K562 (cell line): ENCODE measurements around the gene ST6GALNAC2. TPM values are rescaled to one million over a fixed set of nuclear protein-coding genes. Genes with fewer than 3 reads are reported as not detected.

ENCODE experiments used
- ATAC-seq: fragments of 200-7000 bp; cut with Tn5 transposase; 3 replicates; pipeline ENCODE4 v1.9.1; 2020; ENCODE audit warnings: moderate library complexity
- BruUV-seq: library from RNA; stranded (reverse); fragments of 400-500 nt; replicated peaks from 2 replicates; lab custom pipeline; 2021; lab: Mats Ljungman, UMichigan
- CTCF ChIA-PET: fragments of 300-600 bp; formaldehyde crosslinking; extraction: SDS; loops from one replicate; lab custom pipeline; 2021; ENCODE audit warnings: low intra/inter-chr PET ratio; lab: Yijun Ruan, JAX
- POLR2A ChIA-PET: fragments of 300-600, 350-650 bp; sonication (Branson Sonifier 250); formaldehyde crosslinking; extraction: SDS; loops from one replicate; lab custom pipeline; 2021; ENCODE audit warnings: antibody characterized with exemption, inconsistent platforms; lab: Yijun Ruan, JAX
- DNase-seq, 4 experiments: peaks; one replicate each; pipeline versions ENCODE4 v3.0.0 to v3.0.0-alpha.2; 2011 to 2018; ENCODE audit warnings: low spot score in 3 of 4, mixed read lengths in 3 of 4; ENCODE audit errors: extremely low read depth in 1 of 4
- FAIRE-seq: peaks from 2 replicates; lab custom pipeline; 2011; peaks lifted over from hg19 to GRCh38; lab: Jason Lieb, UNC
- H2AFZ ChIP-seq: 2 replicates; pipeline ENCODE4 v1.6.0; 2011; ENCODE audit warnings: low read depth, low read length, control low read depth, inconsistent platforms
- H3K27ac ChIP-seq: fragments of 200-600 bp; 3 replicates; pipeline ENCODE4 v1.8.0; 2011; ENCODE audit warnings: low read depth, mild to moderate bottlenecking, control low read depth, inconsistent platforms, low read length, moderate library complexity, mixed read lengths; ENCODE audit errors: extremely low read depth
- H3K27me3 ChIP-seq, 2 experiments: fragments of 300-600 bp in 1 of 2; 2 replicates in 1 of 2; 3 replicates in 1 of 2; pipeline versions ENCODE4 v1.6.0 to v1.8.0; 2011; ENCODE audit warnings: inconsistent platforms in 2 of 2, low read length in 2 of 2, mild to moderate bottlenecking in 1 of 2, mixed read lengths in 1 of 2, moderate library complexity in 1 of 2; ENCODE audit not compliant: control insufficient read depth in 2 of 2, insufficient read depth in 2 of 2
- H3K36me3 ChIP-seq: fragments of 300-600 bp; 3 replicates; pipeline ENCODE4 v1.8.0; 2011; ENCODE audit warnings: mild to moderate bottlenecking, low read length, inconsistent platforms; ENCODE audit not compliant: control insufficient read depth, insufficient read depth
- H3K4me1 ChIP-seq, 2 experiments: fragments of 200-600 bp in 1 of 2; replicated peaks in 1 of 2; 2 replicates in 1 of 2; 3 replicates in 1 of 2; pipeline versions ENCODE4 v1.5.1 to v1.8.0; 2011; ENCODE audit warnings: inconsistent platforms in 2 of 2, low read length in 2 of 2, mild to moderate bottlenecking in 1 of 2, mixed read lengths in 1 of 2, moderate library complexity in 1 of 2; ENCODE audit not compliant: control insufficient read depth in 2 of 2, insufficient read depth in 2 of 2
- H3K4me2 ChIP-seq: 2 replicates; pipeline ENCODE4 v1.6.1; 2011; ENCODE audit warnings: low read length, control low read depth, inconsistent platforms, mixed read lengths; ENCODE audit not compliant: insufficient read depth
- H3K4me3 ChIP-seq: fragments of 200-600 bp; sonication (generic), shearing (Covaris generic); 2 replicates; pipeline ENCODE4 v1.5.1; 2016; ENCODE audit warnings: control low read depth, inconsistent platforms
- H3K79me2 ChIP-seq: fragments of 200-600 bp; 3 replicates; pipeline ENCODE4 v1.8.0; 2011; ENCODE audit warnings: low read length, inconsistent platforms; ENCODE audit not compliant: control insufficient read depth, insufficient read depth
- H3K9ac ChIP-seq, 2 experiments: 2 replicates each; pipeline versions ENCODE4 v1.6.0 to v1.6.1; 2011; ENCODE audit warnings: low read depth in 2 of 2, low read length in 2 of 2, control low read depth in 1 of 2, inconsistent platforms in 1 of 2, mild to moderate bottlenecking in 1 of 2, mixed read lengths in 1 of 2; ENCODE audit not compliant: insufficient read depth in 1 of 2
- H3K9me1 ChIP-seq: one replicate; pipeline ENCODE4 v1.6.0; 2011; ENCODE audit warnings: inconsistent platforms, mild to moderate bottlenecking, low read length, moderate library complexity; ENCODE audit not compliant: control insufficient read depth, insufficient read depth
- H3K9me3 ChIP-seq: replicated peaks from 2 replicates; pipeline ENCODE4 v1.5.1; 2011; ENCODE audit warnings: low read depth, low read length, inconsistent platforms; ENCODE audit not compliant: control insufficient read depth, insufficient read depth
- H4K20me1 ChIP-seq: replicated peaks from 2 replicates; pipeline ENCODE4 v1.6.1; 2011; ENCODE audit warnings: low read length, inconsistent platforms, mixed read lengths; ENCODE audit not compliant: control insufficient read depth, insufficient read depth
- CSDE1 ChIP-seq, 2 experiments: fragments of 450-650 bp; IDR thresholded peaks; 2 replicates each; pipeline ENCODE4 v1.6.1; 2016; ENCODE audit warnings: mild to moderate bottlenecking in 1 of 2
- MTF1 ChIP-seq: fragments of 250-450 bp; sonication (Bioruptor Pico); IDR thresholded peaks from 2 replicates; pipeline ENCODE4 v1.9.0; 2021; ENCODE audit warnings: moderate library complexity, mild to moderate bottlenecking, inconsistent platforms, borderline replicate concordance
- REST ChIP-seq, 2 experiments: fragments of 450-650 bp; formaldehyde crosslinking in 1 of 2; IDR thresholded peaks; 2 replicates each; pipeline versions ENCODE4 v1.4.0 to v1.6.1; 2014 to 2020; ENCODE audit warnings: mild to moderate bottlenecking in 2 of 2, borderline replicate concordance in 1 of 2, low read depth in 1 of 2
- WGBS: fragments of 100-300 bp; shearing (Covaris generic); methylation state at CpG from one replicate; pipeline ENCODE4 v1.1.6; 2016; ENCODE audit warnings: low coverage, mixed read lengths; ENCODE audit not compliant: insufficient coverage; ENCODE audit errors: missing lambda C conversion rate; 5-methylcytosine and 5-hydroxymethylcytosine counted together
- in situ Hi-C: fragments of 300-500 bp; cut with MboI; formaldehyde crosslinking; loops from 4 replicates; pipeline ENCODE4 v1.15.0; 2018; ENCODE audit warnings: inconsistent platforms, mixed read lengths
- intact Hi-C: fragments of 100-400 bp; cut with micrococcal nuclease; formaldehyde crosslinking; loops from 2 replicates; pipeline ENCODE4 v1.14.2; 2022
- polyA plus RNA-seq, 8 experiments: library from polyadenylated mRNA; depleted of rRNA in 4 of 8; stranded (reverse) in 5 of 8; unstranded in 3 of 8; fragments of >200 nt; fragmentation: Nextera tagmentation in 2 of 8; fragmentation: Illumina TruSeq in 1 of 8; extraction: Ambion mirVana in 2 of 8; extraction: Trizol in 1 of 8; gene quantifications; 2 replicates each; pipeline versions ENCODE4 v1.2.1 to v1.2.3, GENCODE V29; 2011 to 2014; ENCODE audit warnings: inconsistent platforms in 1 of 8, missing spikeins in 1 of 8
- total RNA-seq, 7 experiments: library from RNA; depleted of rRNA in 6 of 7; stranded (reverse); fragments of >200 nt in 6 of 7; fragmentation: Illumina TruSeq in 2 of 7; extraction: Trizol in 2 of 7; gene quantifications; 2 replicates each; pipeline versions ENCODE4 v1.2.1 to v1.2.3, GENCODE V29; 2011 to 2021; ENCODE audit warnings: low replicate concordance in 1 of 7

Gene ST6GALNAC2
- total and polyA plus RNA-seq, 9 of the 15 experiments (the other 6 are each of a cell fraction or from before 2014, with no cell fraction given): 0.18 TPM; not detected in 8

GRCh38 chr17:76545918-76546555 lies 39.6 kb downstream of the ST6GALNAC2 start:
- H3K9ac ChIP-seq: peak overlapping the region in 1 of 2 experiments; percentile 37; a peak in 1 of 4 replicates
- H3K4me3 ChIP-seq: no peak overlapping the region
- no peak overlapping the region for H3K4me2 ChIP-seq
- DNase-seq (no peak), ATAC-seq (no peak), FAIRE-seq (no peak)
- no peaks in the 10 kb centered on the region for H3K9me1 ChIP-seq
- no peaks in the 10 kb centered on the region for H3K79me2 ChIP-seq
- no peak overlapping the region for H2AFZ ChIP-seq
- no TSS peak for BruUV-seq
- TF ChIP-seq CSDE1 (IDR thresholded peaks at IDR 0.05): no peak
- TF ChIP-seq MTF1 (CRISPR knock-in tag): no peak
- 0 out of 2 replicates have a peak, but pooled peaks have one; percentile 0 for TF ChIP-seq REST (IDR thresholded peaks at IDR 0.05; ENCODE audit: borderline replicate concordance)
- TF ChIP-seq REST (CRISPR knock-in tag; IDR thresholded peaks at IDR 0.05; ENCODE audit: low read depth): no peak
- H3K4me1 ChIP-seq: peaks cover 4 to 43% of the 10 kb centered on the region in 2 experiments
- no peaks in the 10 kb centered on the region for H4K20me1 ChIP-seq
- ChIA-PET CTCF (interaction anchor here (2.1 kb wide), 1 partner anchor 23 kb away, joined by 24 read pairs; no protein-coding TSS in a partner anchor), POLR2A (interaction anchor here (0.5 to 2.5 kb wide), 6 partner anchors 12 to 189 kb away, joined by 3 to 12 read pairs (median 4); partner anchors contain the start of genes JMJD6 and METTL23)
- H3K9me3 ChIP-seq: no peaks in the 10 kb centered on the region
- H3K36me3 ChIP-seq: no peaks in the 10 kb centered on the region
- in situ Hi-C loops: no loop called here
- no peak overlapping the region for H3K27ac ChIP-seq
- WGBS: 53% methylated on average over 9 of the region's 13 CpGs
- H3K27me3 ChIP-seq: no peaks in the 10 kb centered on the region
- intact Hi-C loops: loop anchor here (1.0 to 5.0 kb wide), 2 partner anchors 39 to 80 kb away; no protein-coding TSS in a partner anchor
